HEK293T (cell line): ENCODE data around the gene TEX12.

Source experiments
- ARNT ChIP-seq: fragments of 450-650 bp; IDR thresholded peaks from 2 replicates; pipeline ENCODE4 v1.6.1; 2017; ENCODE audit warnings: mild to moderate bottlenecking
- ELF4 ChIP-seq: fragments of 450-650 bp; IDR thresholded peaks from 2 replicates; pipeline ENCODE4 v1.6.1; 2017; ENCODE audit warnings: antibody characterized with exemption
- FOXA1 ChIP-seq: fragments of 450-650 bp; IDR thresholded peaks from 2 replicates; pipeline ENCODE4 v1.6.1; 2016; ENCODE audit warnings: mild to moderate bottlenecking
- FOXK2 ChIP-seq: fragments of 450-650 bp; IDR thresholded peaks from 2 replicates; pipeline ENCODE4 v1.6.1; 2016; ENCODE audit warnings: mild to moderate bottlenecking
- LEF1 ChIP-seq: fragments of 450-650 bp; IDR thresholded peaks from 2 replicates; pipeline ENCODE4 v1.6.1; 2017; ENCODE audit warnings: mild to moderate bottlenecking, borderline replicate concordance
- NFRKB ChIP-seq: fragments of 450-650 bp; IDR thresholded peaks from 2 replicates; pipeline ENCODE4 v1.6.1; 2016; ENCODE audit warnings: mild to moderate bottlenecking, moderate library complexity
- SP1 ChIP-seq: fragments of 450-650 bp; IDR thresholded peaks from 2 replicates; pipeline ENCODE4 v1.6.1; 2017
- SUZ12 ChIP-seq: fragments of 450-650 bp; IDR thresholded peaks from 2 replicates; pipeline ENCODE4 v1.6.1; 2016; ENCODE audit warnings: mild to moderate bottlenecking
- TARDBP ChIP-seq: fragments of 450-650 bp; IDR thresholded peaks from 2 replicates; pipeline ENCODE4 v1.6.1; 2016
- ZNF384 ChIP-seq: fragments of 450-650 bp; IDR thresholded peaks from 2 replicates; pipeline ENCODE4 v1.6.1; 2016
- TF ChIP-seq, protein P1 (sequence below): fragments of 450-650 bp; IDR thresholded peaks from 2 replicates; pipeline ENCODE4 v1.6.1; 2016

DNA sequence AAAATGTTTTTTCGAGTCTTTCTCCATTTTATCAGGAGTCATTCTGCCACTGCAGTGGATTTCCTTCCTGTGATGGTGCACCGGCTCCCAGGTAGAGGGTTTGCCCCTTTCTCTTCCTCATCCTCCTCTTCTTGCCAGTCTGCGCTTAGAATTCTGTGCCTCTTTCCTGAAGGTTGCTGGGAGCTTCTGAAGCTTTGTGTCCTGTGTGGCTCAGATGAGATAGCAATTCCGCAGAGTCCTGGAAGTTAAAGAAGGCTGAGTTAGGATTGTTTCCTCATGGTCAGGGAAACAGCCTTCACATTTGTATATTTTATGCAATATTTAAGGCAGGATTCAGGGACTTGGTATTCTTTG, 8.4 kb downstream of the TEX12 start:
- no peak for TF ChIP-seq ZNF384
- TF ChIP-seq SUZ12, result no peak
- no peak for TF ChIP-seq FOXK2
- no peak for TF ChIP-seq NFRKB
- no peak for TF ChIP-seq ELF4
- TF ChIP-seq FOXA1, result no peak
- no peak for TF ChIP-seq LEF1
- TF ChIP-seq, protein P1, sequence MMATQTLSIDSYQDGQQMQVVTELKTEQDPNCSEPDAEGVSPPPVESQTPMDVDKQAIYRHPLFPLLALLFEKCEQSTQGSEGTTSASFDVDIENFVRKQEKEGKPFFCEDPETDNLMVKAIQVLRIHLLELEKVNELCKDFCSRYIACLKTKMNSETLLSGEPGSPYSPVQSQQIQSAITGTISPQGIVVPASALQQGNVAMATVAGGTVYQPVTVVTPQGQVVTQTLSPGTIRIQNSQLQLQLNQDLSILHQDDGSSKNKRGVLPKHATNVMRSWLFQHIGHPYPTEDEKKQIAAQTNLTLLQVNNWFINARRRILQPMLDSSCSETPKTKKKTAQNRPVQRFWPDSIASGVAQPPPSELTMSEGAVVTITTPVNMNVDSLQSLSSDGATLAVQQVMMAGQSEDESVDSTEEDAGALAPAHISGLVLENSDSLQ, result no peak
- no peak for TF ChIP-seq ARNT
- TF ChIP-seq TARDBP, result no peak
- TF ChIP-seq SP1, result no peak
